ENCODE measurements around the gene VKORC1.

GRCh38 chr16:31083981-31084380 is 10.6 kb downstream of the VKORC1 start:
- no peak for TF ChIP-seq GATA3 (IDR thresholded peaks at IDR 0.05; ENCODE audit: low read depth, low read length)
- no peak for TF ChIP-seq GATA2 (IDR thresholded peaks at IDR 0.05; ENCODE audit: low read depth, low read length)

Data from SH-SY5Y (cell line).